ENCODE measurements around the gene CCDC47.
"Not testable (repeated sequence)": the region's sequence is repeated elsewhere in the genome, so short reads cannot be mapped to it uniquely, and the experiment has no call there.

- not testable (repeated sequence) for TF ChIP-seq SUZ12 (IDR thresholded peaks at IDR 0.05); ARNT (IDR thresholded peaks at IDR 0.05); SP1 (IDR thresholded peaks at IDR 0.05); PKNOX1 (IDR thresholded peaks at IDR 0.05); BHLHE40 (IDR thresholded peaks at IDR 0.05; ENCODE audit: borderline replicate concordance); NFRKB (IDR thresholded peaks at IDR 0.05); L3MBTL2 (conservative IDR thresholded peaks at IDR 0.05); TARDBP (IDR thresholded peaks at IDR 0.05); ELF4 (IDR thresholded peaks at IDR 0.05); HDGF (IDR thresholded peaks at IDR 0.05; ENCODE audit: borderline replicate concordance); FOXA1 (IDR thresholded peaks at IDR 0.05)
These were observed 53.2 kb downstream of the CCDC47 start for GRCh38 chr17:63720194-63720593.

All from HEK293T (cell line).